SU-DHL-6 (cell line): ENCODE measurements around the gene LRTM2.

ENCODE experiments used
- H2AFZ ChIP-seq: fragments of 200-600 bp; sonication (generic); 2 replicates; pipeline ENCODE4 v1.6.1; 2014; ENCODE audit warnings: low read depth, mild to moderate bottlenecking, moderate library complexity, mixed read lengths, antibody characterized with exemption, low read length; ENCODE audit not compliant: severe bottlenecking
- H3F3A ChIP-seq: fragments of 200-600 bp; shearing (Covaris generic); 2 replicates; pipeline ENCODE4 v1.6.0; 2016; ENCODE audit warnings: antibody characterized with exemption, mild to moderate bottlenecking; ENCODE audit not compliant: insufficient read depth
- H3K27ac ChIP-seq: fragments of 200-600 bp; sonication (generic); 2 replicates; pipeline ENCODE4 v1.5.1; 2016; ENCODE audit warnings: low read depth, mild to moderate bottlenecking, low read length, moderate library complexity, mixed read lengths
- H3K27me3 ChIP-seq: fragments of 200-600 bp; sonication (generic), shearing (Covaris generic); 2 replicates; pipeline ENCODE4 v1.6.0; 2014; ENCODE audit warnings: mild to moderate bottlenecking, low read length
- H3K36me3 ChIP-seq: fragments of 200-600 bp; sonication (generic); 2 replicates; pipeline ENCODE4 v1.6.1; 2014; ENCODE audit warnings: mild to moderate bottlenecking, low read length, mixed read lengths
- H3K4me2 ChIP-seq: fragments of 300-600, 200-600 bp; shearing (Covaris generic), sonication (generic); 2 replicates; pipeline ENCODE4 v1.6.0; 2014; ENCODE audit warnings: low read length, low read depth, mild to moderate bottlenecking; ENCODE audit not compliant: poor library complexity, severe bottlenecking
- H3K4me3 ChIP-seq: fragments of 200-600 bp; sonication (generic); 2 replicates; pipeline ENCODE4 v1.5.1; 2014; ENCODE audit warnings: antibody characterized with exemption, low read length, mild to moderate bottlenecking, mixed read lengths; ENCODE audit not compliant: insufficient read depth, poor library complexity, severe bottlenecking
- H3K79me2 ChIP-seq: fragments of 200-600 bp; sonication (generic); 2 replicates; pipeline ENCODE4 v1.6.1; 2014; ENCODE audit warnings: mild to moderate bottlenecking, low read length, moderate library complexity; ENCODE audit not compliant: insufficient read depth
- H3K9ac ChIP-seq: fragments of 200-600 bp; sonication (generic); 2 replicates; pipeline ENCODE4 v1.7.0; 2014; ENCODE audit warnings: mild to moderate bottlenecking, low read length
- H3K9me2 ChIP-seq: fragments of 200-600 bp; sonication (generic); replicated peaks from 2 replicates; pipeline ENCODE4 v1.6.1; 2014; ENCODE audit warnings: low read length; ENCODE audit not compliant: insufficient read depth
- H3K9me3 ChIP-seq: fragments of 200-600 bp; sonication (generic); 2 replicates; pipeline ENCODE4 v1.6.1; 2014; ENCODE audit warnings: low read length, mixed read lengths; ENCODE audit not compliant: insufficient read depth
- H4K20me1 ChIP-seq: fragments of 200-600 bp; sonication (generic); 2 replicates; pipeline ENCODE4 v1.6.1; 2014; ENCODE audit warnings: low read depth, mild to moderate bottlenecking, antibody characterized with exemption, low read length, moderate library complexity, mixed read lengths
- EZH2phosphoT487 ChIP-seq: fragments of 200-600 bp; sonication (generic), shearing (Covaris generic); conservative IDR thresholded peaks from 2 replicates; pipeline ENCODE4 v1.6.1; 2018; ENCODE audit warnings: mild to moderate bottlenecking, antibody characterized with exemption, low read length, moderate library complexity, mixed read lengths
- TF ChIP-seq, protein P1 (sequence below): fragments of 200-600 bp; sonication (generic); IDR thresholded peaks from one replicate; pipeline ENCODE4 v1.5.1; 2017; ENCODE audit warnings: antibody characterized with exemption, mild to moderate bottlenecking, low read length, moderate library complexity; ENCODE audit not compliant: insufficient read depth, poor library complexity, severe bottlenecking

Gene LRTM2

DNA sequence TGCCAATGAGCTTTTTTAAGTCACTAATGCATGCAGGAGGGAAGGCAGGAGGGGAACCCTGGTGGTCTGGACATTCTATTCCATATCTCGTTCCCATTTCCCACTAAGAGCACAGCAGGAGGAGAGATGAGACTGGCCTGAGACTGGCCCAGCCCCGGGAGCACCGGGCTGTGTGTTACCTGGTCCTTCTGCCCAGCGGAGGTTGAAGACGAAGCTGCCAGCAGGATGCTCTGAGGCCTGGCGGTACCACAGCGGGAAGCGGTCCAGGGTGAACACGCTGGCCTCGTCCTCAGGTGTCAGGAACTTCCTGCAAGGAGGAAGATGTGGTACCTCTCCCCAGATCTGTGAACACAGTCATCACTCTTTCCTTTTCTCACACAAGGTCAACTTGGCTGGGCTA is 23.9 kb downstream of the LRTM2 start:
- no peak for TF ChIP-seq EZH2phosphoT487
- TF ChIP-seq, protein P1, sequence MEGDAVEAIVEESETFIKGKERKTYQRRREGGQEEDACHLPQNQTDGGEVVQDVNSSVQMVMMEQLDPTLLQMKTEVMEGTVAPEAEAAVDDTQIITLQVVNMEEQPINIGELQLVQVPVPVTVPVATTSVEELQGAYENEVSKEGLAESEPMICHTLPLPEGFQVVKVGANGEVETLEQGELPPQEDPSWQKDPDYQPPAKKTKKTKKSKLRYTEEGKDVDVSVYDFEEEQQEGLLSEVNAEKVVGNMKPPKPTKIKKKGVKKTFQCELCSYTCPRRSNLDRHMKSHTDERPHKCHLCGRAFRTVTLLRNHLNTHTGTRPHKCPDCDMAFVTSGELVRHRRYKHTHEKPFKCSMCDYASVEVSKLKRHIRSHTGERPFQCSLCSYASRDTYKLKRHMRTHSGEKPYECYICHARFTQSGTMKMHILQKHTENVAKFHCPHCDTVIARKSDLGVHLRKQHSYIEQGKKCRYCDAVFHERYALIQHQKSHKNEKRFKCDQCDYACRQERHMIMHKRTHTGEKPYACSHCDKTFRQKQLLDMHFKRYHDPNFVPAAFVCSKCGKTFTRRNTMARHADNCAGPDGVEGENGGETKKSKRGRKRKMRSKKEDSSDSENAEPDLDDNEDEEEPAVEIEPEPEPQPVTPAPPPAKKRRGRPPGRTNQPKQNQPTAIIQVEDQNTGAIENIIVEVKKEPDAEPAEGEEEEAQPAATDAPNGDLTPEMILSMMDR = no peak
- Histone ChIP-seq H3K4me2 (no peak overlapping the region), H4K20me1 (no peaks in the 10 kb centered on the region), H3F3A (no peaks in the 10 kb centered on the region), H3K9me3 (no peaks in the 10 kb centered on the region), H3K27ac (no peak overlapping the region), H2AFZ (no peak overlapping the region), H3K79me2 (no peaks in the 10 kb centered on the region), H3K36me3 (no peaks in the 10 kb centered on the region), H3K9ac (no peak overlapping the region), H3K4me3 (no peak overlapping the region), H3K27me3 (no peaks in the 10 kb centered on the region), H3K9me2 (no peaks in the 10 kb centered on the region)

DNA sequence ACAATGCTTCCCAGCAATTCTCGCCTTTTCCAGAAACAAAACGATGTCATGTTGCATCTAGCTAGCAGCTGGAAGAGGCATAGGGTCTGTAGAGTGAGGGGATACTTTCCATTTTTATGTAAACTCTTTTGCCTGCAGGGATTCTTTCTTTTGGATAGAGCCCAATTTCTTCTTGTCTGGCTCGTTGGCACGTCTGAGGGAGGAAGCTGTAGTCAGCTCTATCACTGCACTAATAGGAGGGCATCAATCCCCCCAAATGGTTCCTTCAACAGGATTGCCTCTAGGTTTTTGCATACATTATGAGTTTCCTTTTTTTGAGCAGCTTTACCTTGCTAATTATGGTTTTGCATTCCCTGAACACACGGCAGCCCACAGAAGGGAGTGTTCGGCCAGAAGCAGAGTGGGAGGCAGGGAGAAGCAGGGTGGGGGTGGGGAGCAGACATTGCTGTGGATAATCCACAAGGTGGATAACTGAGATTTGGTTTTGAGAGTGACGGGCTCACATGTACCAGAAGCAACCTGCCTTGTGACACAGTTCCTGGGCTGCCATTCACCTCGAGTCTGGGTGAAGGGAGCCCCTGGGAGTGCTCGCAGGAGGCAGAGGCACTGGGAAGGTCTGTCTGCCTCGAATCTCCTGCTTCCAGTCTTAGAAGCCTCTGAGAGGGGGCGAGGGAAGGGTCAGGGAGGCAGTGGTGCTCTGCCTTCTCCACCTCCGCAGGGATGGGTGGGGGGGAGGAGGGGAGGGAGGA is 24.5 kb downstream of the LRTM2 start:
- no peaks in the 10 kb centered on the region for H3K9me2 ChIP-seq
- H4K20me1 ChIP-seq = no peaks in the 10 kb centered on the region
- no peak overlapping the region for H2AFZ ChIP-seq
- no peak overlapping the region for H3K4me3 ChIP-seq
- no peaks in the 10 kb centered on the region for H3K36me3 ChIP-seq
- H3K9me3 ChIP-seq = no peaks in the 10 kb centered on the region
- no peak overlapping the region for H3K27ac ChIP-seq
- H3K27me3 ChIP-seq = no peaks in the 10 kb centered on the region
- H3K4me2 ChIP-seq = no peak overlapping the region
- no peaks in the 10 kb centered on the region for H3K79me2 ChIP-seq
- TF ChIP-seq EZH2phosphoT487 = no peak
- TF ChIP-seq, protein P1 = no peak
- no peak overlapping the region for H3K9ac ChIP-seq
- no peaks in the 10 kb centered on the region for H3F3A ChIP-seq

DNA sequence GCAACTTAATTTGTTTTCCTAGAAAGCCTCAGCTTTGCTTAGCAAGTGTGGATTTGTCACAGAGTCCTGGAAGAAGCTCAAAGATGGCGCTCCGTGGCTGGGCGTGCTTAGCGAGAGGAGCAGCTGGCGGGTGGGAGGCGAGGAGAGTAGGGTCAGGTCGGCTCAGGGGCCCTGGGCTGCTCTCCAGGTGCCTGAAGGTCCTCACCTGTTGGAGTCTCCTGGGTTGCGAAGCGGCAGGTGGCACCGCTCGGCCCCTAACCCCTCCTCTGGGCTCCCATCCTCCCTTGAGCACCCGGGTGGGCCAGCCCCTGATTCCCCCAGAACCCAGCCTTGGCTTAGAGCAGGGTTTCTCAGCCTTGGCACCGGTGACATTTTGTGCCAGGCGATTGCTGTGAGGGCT is 25.1 kb downstream of the LRTM2 start:
- Histone ChIP-seq H3K27ac (no peak overlapping the region), H3K4me3 (no peak overlapping the region), H4K20me1 (no peaks in the 10 kb centered on the region), H3K79me2 (no peaks in the 10 kb centered on the region), H3K9ac (no peak overlapping the region), H3K9me2 (no peaks in the 10 kb centered on the region), H3F3A (no peaks in the 10 kb centered on the region), H3K27me3 (no peaks in the 10 kb centered on the region), H3K9me3 (no peaks in the 10 kb centered on the region), H3K36me3 (no peaks in the 10 kb centered on the region), H3K4me2 (no peak overlapping the region), H2AFZ (no peak overlapping the region)
- TF ChIP-seq, protein P1 = no peak
- no peak for TF ChIP-seq EZH2phosphoT487
